Vagina (tissue), 2 donors: ENCODE data around the gene FAM32A.

Source experiments
- POLR2A ChIP-seq, 2 donors: fragments of 450-650 bp; IDR thresholded peaks; one replicate each; pipeline ENCODE4 v1.6.1; 2017; ENCODE audit warnings: antibody characterized with exemption in 2 of 2, mild to moderate bottlenecking in 2 of 2, moderate library complexity in 2 of 2
- TF ChIP-seq, protein P1 (sequence below), 3 experiments: fragments of 450-650 bp in 2 of 3; fragments of 200-600 bp in 1 of 3; sonication (generic) in 1 of 3; IDR thresholded peaks; one replicate each; pipeline ENCODE4 v1.5.1; 2017 to 2019; ENCODE audit warnings: antibody characterized with exemption in 3 of 3, mild to moderate bottlenecking in 2 of 3, moderate library complexity in 2 of 3

DNA sequence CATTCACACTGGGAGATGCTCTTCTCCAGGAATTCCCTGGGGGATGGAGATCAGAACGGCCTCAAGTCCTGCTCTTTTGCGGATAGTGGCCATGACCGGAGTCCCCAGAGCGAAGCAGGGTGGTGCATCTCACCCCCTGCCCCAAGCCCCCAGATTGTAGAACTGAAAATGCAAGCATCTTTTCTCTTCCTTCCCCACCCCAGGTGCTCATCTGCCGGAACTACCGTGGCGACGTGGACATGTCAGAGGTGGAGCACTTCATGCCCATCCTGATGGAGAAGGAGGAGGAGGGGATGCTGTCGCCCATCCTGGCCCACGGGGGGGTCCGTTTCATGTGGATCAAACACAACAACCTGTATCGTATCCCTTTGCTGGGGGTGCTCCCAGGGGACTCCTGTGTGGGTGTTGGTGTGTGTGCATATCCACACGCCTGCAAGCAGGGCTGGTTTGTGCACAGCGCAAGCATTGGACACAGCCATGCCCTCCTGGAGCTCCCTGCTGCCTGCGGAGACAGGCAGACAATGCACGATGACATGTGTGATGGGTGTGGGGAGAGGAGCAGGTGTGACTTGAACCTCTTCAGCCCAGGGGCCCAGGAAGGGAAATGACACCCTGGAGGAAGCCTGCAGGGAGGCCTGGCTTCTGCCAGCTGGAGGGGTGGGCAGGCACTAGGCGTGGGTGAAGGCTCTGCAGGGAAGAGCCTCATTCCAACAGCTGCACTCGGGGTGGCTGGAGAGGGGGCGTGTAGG is 18.2 kb downstream of the FAM32A start:
- TF ChIP-seq, protein P1, sequence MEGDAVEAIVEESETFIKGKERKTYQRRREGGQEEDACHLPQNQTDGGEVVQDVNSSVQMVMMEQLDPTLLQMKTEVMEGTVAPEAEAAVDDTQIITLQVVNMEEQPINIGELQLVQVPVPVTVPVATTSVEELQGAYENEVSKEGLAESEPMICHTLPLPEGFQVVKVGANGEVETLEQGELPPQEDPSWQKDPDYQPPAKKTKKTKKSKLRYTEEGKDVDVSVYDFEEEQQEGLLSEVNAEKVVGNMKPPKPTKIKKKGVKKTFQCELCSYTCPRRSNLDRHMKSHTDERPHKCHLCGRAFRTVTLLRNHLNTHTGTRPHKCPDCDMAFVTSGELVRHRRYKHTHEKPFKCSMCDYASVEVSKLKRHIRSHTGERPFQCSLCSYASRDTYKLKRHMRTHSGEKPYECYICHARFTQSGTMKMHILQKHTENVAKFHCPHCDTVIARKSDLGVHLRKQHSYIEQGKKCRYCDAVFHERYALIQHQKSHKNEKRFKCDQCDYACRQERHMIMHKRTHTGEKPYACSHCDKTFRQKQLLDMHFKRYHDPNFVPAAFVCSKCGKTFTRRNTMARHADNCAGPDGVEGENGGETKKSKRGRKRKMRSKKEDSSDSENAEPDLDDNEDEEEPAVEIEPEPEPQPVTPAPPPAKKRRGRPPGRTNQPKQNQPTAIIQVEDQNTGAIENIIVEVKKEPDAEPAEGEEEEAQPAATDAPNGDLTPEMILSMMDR (IDR thresholded peaks at IDR 0.05): no peak
- TF ChIP-seq POLR2A (IDR thresholded peaks at IDR 0.05): no peak
